ENCODE data around the gene METTL8. TPM values are rescaled to one million over a fixed set of nuclear protein-coding genes. Genes with fewer than 3 reads are reported as not detected.

Gene METTL8
- total RNA-seq, 1 donor: 29.8 TPM

- no peak for TF ChIP-seq CTCF (IDR thresholded peaks at IDR 0.05; ENCODE audit: insufficient read depth, low read depth, low read length)
Observed at GRCh38 chr2:171347591-171348032, 86.2 kb downstream of the METTL8 start.

GRCh38 chr2:171346723-171347557 lies 86.8 kb downstream of the METTL8 start:
- DNase-seq (ENCODE audit: low read depth): no peak
- no peak for TF ChIP-seq CTCF (IDR thresholded peaks at IDR 0.05; ENCODE audit: insufficient read depth, low read depth, low read length)
- no peak overlapping the region for H3K4me3 ChIP-seq (ENCODE audit: low read depth, low read length)

More at GRCh38 chr2:171347591-171348032, 86.2 kb downstream of the METTL8 start:
- no peak overlapping the region for H3K4me3 ChIP-seq (ENCODE audit: low read depth, low read length)
- DNase-seq (ENCODE audit: low read depth): peak; percentile 89

GRCh38 chr2:171345971-171346722 lies 87.6 kb downstream of the METTL8 start:
- no peak for TF ChIP-seq CTCF (IDR thresholded peaks at IDR 0.05; ENCODE audit: insufficient read depth, low read depth, low read length)
- no peak for DNase-seq (ENCODE audit: low read depth)

GRCh38 chr2:171344182-171344581 lies 89.6 kb downstream of the METTL8 start:
- no peak overlapping the region for H3K4me3 ChIP-seq (ENCODE audit: low read depth, low read length)
- DNase-seq (ENCODE audit: low read depth): no peak
- TF ChIP-seq CTCF (IDR thresholded peaks at IDR 0.05; ENCODE audit: insufficient read depth, low read depth, low read length): no peak

More at GRCh38 chr2:171345971-171346722, 87.6 kb downstream of the METTL8 start:
- no peak overlapping the region for H3K4me3 ChIP-seq (ENCODE audit: low read depth, low read length)

GRCh38 chr2:171342067-171342413 lies 91.8 kb downstream of the METTL8 start:
- no peak overlapping the region for H3K4me3 ChIP-seq (ENCODE audit: low read depth, low read length)
- no peak for TF ChIP-seq CTCF (IDR thresholded peaks at IDR 0.05; ENCODE audit: insufficient read depth, low read depth, low read length)
- DNase-seq (ENCODE audit: low read depth): peak; percentile 59

- no peak for DNase-seq (ENCODE audit: low read depth)
- TF ChIP-seq CTCF (IDR thresholded peaks at IDR 0.05; ENCODE audit: insufficient read depth, low read depth, low read length): no peak
- H3K4me3 ChIP-seq (ENCODE audit: low read depth, low read length): no peak overlapping the region
Observed at GRCh38 chr2:171341394-171342066, 92.3 kb downstream of the METTL8 start.
